K562 (cell line): ENCODE data around the gene CTSK. TPM values are rescaled to one million over a fixed set of nuclear protein-coding genes. Genes with fewer than 3 reads are reported as not detected.
A peak's percentile ranks its signal among the peaks of the same experiment; 100 is the strongest.

ENCODE experiments used
- ATAC-seq: fragments of 200-7000 bp; cut with Tn5 transposase; 3 replicates; pipeline ENCODE4 v1.9.1; 2020; ENCODE audit warnings: moderate library complexity
- BruUV-seq: library from RNA; stranded (reverse); fragments of 400-500 nt; replicated peaks from 2 replicates; lab custom pipeline; 2021; lab: Mats Ljungman, UMichigan
- CTCF ChIA-PET: fragments of 300-600 bp; formaldehyde crosslinking; extraction: SDS; loops from one replicate; lab custom pipeline; 2021; ENCODE audit warnings: low intra/inter-chr PET ratio; lab: Yijun Ruan, JAX
- POLR2A ChIA-PET: fragments of 300-600, 350-650 bp; sonication (Branson Sonifier 250); formaldehyde crosslinking; extraction: SDS; loops from one replicate; lab custom pipeline; 2021; ENCODE audit warnings: antibody characterized with exemption, inconsistent platforms; lab: Yijun Ruan, JAX
- DNase-seq, 4 experiments: peaks; one replicate each; pipeline versions ENCODE4 v3.0.0 to v3.0.0-alpha.2; 2011 to 2018; ENCODE audit warnings: low spot score in 3 of 4, mixed read lengths in 3 of 4; ENCODE audit errors: extremely low read depth in 1 of 4
- FAIRE-seq: peaks from 2 replicates; lab custom pipeline; 2011; peaks lifted over from hg19 to GRCh38; lab: Jason Lieb, UNC
- H2AFZ ChIP-seq: 2 replicates; pipeline ENCODE4 v1.6.0; 2011; ENCODE audit warnings: low read depth, low read length, control low read depth, inconsistent platforms
- H3K27ac ChIP-seq: fragments of 200-600 bp; 3 replicates; pipeline ENCODE4 v1.8.0; 2011; ENCODE audit warnings: low read depth, mild to moderate bottlenecking, control low read depth, inconsistent platforms, low read length, moderate library complexity, mixed read lengths; ENCODE audit errors: extremely low read depth
- H3K27me3 ChIP-seq, 2 experiments: fragments of 300-600 bp in 1 of 2; 2 replicates in 1 of 2; 3 replicates in 1 of 2; pipeline versions ENCODE4 v1.6.0 to v1.8.0; 2011; ENCODE audit warnings: inconsistent platforms in 2 of 2, low read length in 2 of 2, mild to moderate bottlenecking in 1 of 2, mixed read lengths in 1 of 2, moderate library complexity in 1 of 2; ENCODE audit not compliant: control insufficient read depth in 2 of 2, insufficient read depth in 2 of 2
- H3K36me3 ChIP-seq: fragments of 300-600 bp; 3 replicates; pipeline ENCODE4 v1.8.0; 2011; ENCODE audit warnings: mild to moderate bottlenecking, low read length, inconsistent platforms; ENCODE audit not compliant: control insufficient read depth, insufficient read depth
- H3K4me1 ChIP-seq, 2 experiments: fragments of 200-600 bp in 1 of 2; replicated peaks in 1 of 2; 2 replicates in 1 of 2; 3 replicates in 1 of 2; pipeline versions ENCODE4 v1.5.1 to v1.8.0; 2011; ENCODE audit warnings: inconsistent platforms in 2 of 2, low read length in 2 of 2, mild to moderate bottlenecking in 1 of 2, mixed read lengths in 1 of 2, moderate library complexity in 1 of 2; ENCODE audit not compliant: control insufficient read depth in 2 of 2, insufficient read depth in 2 of 2
- H3K4me2 ChIP-seq: 2 replicates; pipeline ENCODE4 v1.6.1; 2011; ENCODE audit warnings: low read length, control low read depth, inconsistent platforms, mixed read lengths; ENCODE audit not compliant: insufficient read depth
- H3K4me3 ChIP-seq: fragments of 200-600 bp; sonication (generic), shearing (Covaris generic); 2 replicates; pipeline ENCODE4 v1.5.1; 2016; ENCODE audit warnings: control low read depth, inconsistent platforms
- H3K79me2 ChIP-seq: fragments of 200-600 bp; 3 replicates; pipeline ENCODE4 v1.8.0; 2011; ENCODE audit warnings: low read length, inconsistent platforms; ENCODE audit not compliant: control insufficient read depth, insufficient read depth
- H3K9ac ChIP-seq, 2 experiments: 2 replicates each; pipeline versions ENCODE4 v1.6.0 to v1.6.1; 2011; ENCODE audit warnings: low read depth in 2 of 2, low read length in 2 of 2, control low read depth in 1 of 2, inconsistent platforms in 1 of 2, mild to moderate bottlenecking in 1 of 2, mixed read lengths in 1 of 2; ENCODE audit not compliant: insufficient read depth in 1 of 2
- H3K9me1 ChIP-seq: one replicate; pipeline ENCODE4 v1.6.0; 2011; ENCODE audit warnings: inconsistent platforms, mild to moderate bottlenecking, low read length, moderate library complexity; ENCODE audit not compliant: control insufficient read depth, insufficient read depth
- H3K9me3 ChIP-seq: replicated peaks from 2 replicates; pipeline ENCODE4 v1.5.1; 2011; ENCODE audit warnings: low read depth, low read length, inconsistent platforms; ENCODE audit not compliant: control insufficient read depth, insufficient read depth
- H4K20me1 ChIP-seq: replicated peaks from 2 replicates; pipeline ENCODE4 v1.6.1; 2011; ENCODE audit warnings: low read length, inconsistent platforms, mixed read lengths; ENCODE audit not compliant: control insufficient read depth, insufficient read depth
- ASH1L ChIP-seq: fragments of 450-650 bp; IDR thresholded peaks from 2 replicates; pipeline ENCODE4 v1.6.1; 2018; ENCODE audit warnings: borderline replicate concordance, mild to moderate bottlenecking, low read depth; ENCODE audit not compliant: partially characterized antibody
- CEBPB ChIP-seq: fragments of 450-650 bp; IDR thresholded peaks from 2 replicates; pipeline ENCODE4 v1.6.1; 2016; ENCODE audit warnings: missing genetic modification characterization, missing compliant biosample characterization
- CEBPG ChIP-seq, 3 experiments: fragments of 200-800 bp in 1 of 3; sonication (Bioruptor generic) in 1 of 3; sonication (generic) in 1 of 3; formaldehyde crosslinking in 1 of 3; IDR thresholded peaks in 2 of 3; conservative IDR thresholded peaks in 1 of 3; 2 replicates each; pipeline versions ENCODE4 v1.6.1 to v1.8.0; 2016 to 2022; ENCODE audit warnings: missing compliant biosample characterization in 2 of 3, missing genetic modification characterization in 2 of 3, mild to moderate bottlenecking in 1 of 3, missing genetic modification reagents in 1 of 3
- ELF1 ChIP-seq: fragments of 200-800 bp; sonication (Bioruptor generic); IDR thresholded peaks from 2 replicates; pipeline ENCODE4 v1.6.1; 2016; ENCODE audit warnings: missing genetic modification characterization, missing compliant biosample characterization
- ETV5 ChIP-seq: sonication (generic); formaldehyde crosslinking; IDR thresholded peaks from 2 replicates; pipeline ENCODE4 v1.4.0; 2020; ENCODE audit warnings: low read depth, mild to moderate bottlenecking, missing genetic modification reagents
- HMGN3 ChIP-seq: IDR thresholded peaks from 2 replicates; pipeline ENCODE4 v1.6.1; 2011; ENCODE audit warnings: borderline replicate concordance, low read depth, mild to moderate bottlenecking, mixed read lengths, low read length; ENCODE audit not compliant: insufficient read length; ENCODE audit errors: extremely low read depth
- MCM3 ChIP-seq: fragments of 450-650 bp; IDR thresholded peaks from 2 replicates; pipeline ENCODE4 v1.6.1; 2016
- PRMT5 ChIP-seq: sonication (generic); formaldehyde crosslinking; IDR thresholded peaks from 2 replicates; pipeline ENCODE4 v1.5.0; 2020; ENCODE audit warnings: missing genetic modification reagents
- SIN3B ChIP-seq: fragments of 450-650 bp; IDR thresholded peaks from 2 replicates; pipeline ENCODE4 v1.6.1; 2017; ENCODE audit warnings: low read depth, mild to moderate bottlenecking, moderate library complexity
- SLC30A9 ChIP-seq: fragments of 250-450 bp; sonication (Bioruptor Pico); IDR thresholded peaks from 2 replicates; pipeline ENCODE4 v1.8.0; 2022; ENCODE audit warnings: mild to moderate bottlenecking, moderate library complexity
- TSC22D4 ChIP-seq: fragments of 450-650 bp; IDR thresholded peaks from 2 replicates; pipeline ENCODE4 v1.6.1; 2016; ENCODE audit warnings: missing genetic modification characterization, missing biosample characterization, control low read depth
- ZEB2 ChIP-seq: fragments of 450-650 bp; IDR thresholded peaks from 2 replicates; pipeline ENCODE4 v1.6.1; 2016
- ZNF695 ChIP-seq: fragments of 450-650 bp; formaldehyde crosslinking; IDR thresholded peaks from 2 replicates; pipeline ENCODE4 v1.4.0; 2020; ENCODE audit warnings: mild to moderate bottlenecking, moderate library complexity
- ZSCAN32 ChIP-seq: fragments of 450-650 bp; formaldehyde crosslinking; IDR thresholded peaks from 2 replicates; pipeline ENCODE4 v1.4.0; 2020; ENCODE audit warnings: mild to moderate bottlenecking, moderate library complexity
- WGBS: fragments of 100-300 bp; shearing (Covaris generic); methylation state at CpG from one replicate; pipeline ENCODE4 v1.1.6; 2016; ENCODE audit warnings: low coverage, mixed read lengths; ENCODE audit not compliant: insufficient coverage; ENCODE audit errors: missing lambda C conversion rate; 5-methylcytosine and 5-hydroxymethylcytosine counted together
- in situ Hi-C: fragments of 300-500 bp; cut with MboI; formaldehyde crosslinking; loops from 4 replicates; pipeline ENCODE4 v1.15.0; 2018; ENCODE audit warnings: inconsistent platforms, mixed read lengths
- intact Hi-C: fragments of 100-400 bp; cut with micrococcal nuclease; formaldehyde crosslinking; loops from 2 replicates; pipeline ENCODE4 v1.14.2; 2022
- polyA plus RNA-seq, 8 experiments: library from polyadenylated mRNA; depleted of rRNA in 4 of 8; stranded (reverse) in 5 of 8; unstranded in 3 of 8; fragments of >200 nt; fragmentation: Nextera tagmentation in 2 of 8; fragmentation: Illumina TruSeq in 1 of 8; extraction: Ambion mirVana in 2 of 8; extraction: Trizol in 1 of 8; gene quantifications; 2 replicates each; pipeline versions ENCODE4 v1.2.1 to v1.2.3, GENCODE V29; 2011 to 2014; ENCODE audit warnings: inconsistent platforms in 1 of 8, missing spikeins in 1 of 8
- total RNA-seq, 7 experiments: library from RNA; depleted of rRNA in 6 of 7; stranded (reverse); fragments of >200 nt in 6 of 7; fragmentation: Illumina TruSeq in 2 of 7; extraction: Trizol in 2 of 7; gene quantifications; 2 replicates each; pipeline versions ENCODE4 v1.2.1 to v1.2.3, GENCODE V29; 2011 to 2021; ENCODE audit warnings: low replicate concordance in 1 of 7
- TF ChIP-seq, protein P1 (sequence below): fragments of 250-450 bp; sonication (Bioruptor Pico); IDR thresholded peaks from 2 replicates; pipeline ENCODE4 v1.8.0; 2022; ENCODE audit warnings: inconsistent platforms, mild to moderate bottlenecking, moderate library complexity, borderline replicate concordance

The CTSK gene
- total and polyA plus RNA-seq, 9 of the 15 experiments (the other 6 are each of a cell fraction or from before 2014, with no cell fraction given) = 0.84 to 2.5 (median 1.3) TPM

DNA sequence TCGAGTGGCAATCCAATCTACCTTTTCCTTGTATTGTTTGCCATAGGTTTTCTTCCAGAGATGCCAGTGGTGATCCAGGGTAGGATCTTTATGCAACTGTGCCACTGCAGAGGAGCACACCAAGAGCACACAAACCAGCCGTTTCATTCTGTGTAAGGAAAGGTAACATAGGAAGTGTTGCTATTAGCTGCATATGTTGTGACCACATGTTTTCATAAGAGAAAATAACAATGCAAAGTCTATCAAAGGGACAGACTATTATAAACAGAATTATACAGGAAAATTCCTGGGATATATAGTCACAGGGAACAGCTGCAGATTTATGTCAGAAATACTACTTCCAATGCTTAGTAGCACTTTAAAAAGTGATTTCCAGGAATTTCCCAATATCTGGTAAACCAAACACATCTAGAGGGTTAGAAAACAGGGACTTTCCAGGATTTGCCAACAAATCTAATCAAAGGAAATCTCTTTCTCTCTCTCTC, 43.4 kb downstream of the CTSK start:
- H3K9ac ChIP-seq = peak overlapping the region in 1 of 2 experiments; percentile 57; a peak in 1 of 4 replicates

More for the DNA sequence above, 43.4 kb downstream of the CTSK start:
- 55% methylated on average over 2 of the region's 2 CpGs for WGBS
- H3K79me2 ChIP-seq = no peaks in the 10 kb centered on the region
- ChIA-PET POLR2A (interaction anchor here (0.6 to 1.8 kb wide), 5 partner anchors 10 to 118 kb away, joined by 3 to 5 read pairs (median 3); partner anchors contain the start of gene GOLPH3L), CTCF (no interaction called here)
- no peaks in the 10 kb centered on the region for H4K20me1 ChIP-seq
- in situ Hi-C loops = no loop called here
- H3K36me3 ChIP-seq = no peaks in the 10 kb centered on the region
- H3K9me1 ChIP-seq = no peaks in the 10 kb centered on the region
- H3K4me2 ChIP-seq = peak overlapping the region; percentile 56
- ATAC-seq (peak; percentile 41; the same call in 2 of the 3 replicates), FAIRE-seq (no peak), DNase-seq (no peak)
- no peaks in the 10 kb centered on the region for H3K9me3 ChIP-seq
- peaks cover 4 to 15% of the 10 kb centered on the region in 2 experiments; a peak in 4 of 5 replicates for H3K4me1 ChIP-seq
- H3K27ac ChIP-seq = peak overlapping the region; percentile 47; the same call in 2 of the 3 replicates
- H3K27me3 ChIP-seq = no peaks in the 10 kb centered on the region
- intact Hi-C loops = no loop called here
- TF ChIP-seq ASH1L = no peak
- no peak for TF ChIP-seq TSC22D4
- no peak for TF ChIP-seq SLC30A9 (CRISPR knock-in tag)
- 0 out of 2 replicates have a peak, but pooled peaks have one; percentile 26 for TF ChIP-seq CEBPB (tag)
- TF ChIP-seq ETV5 (CRISPR knock-in tag) = no peak
- TF ChIP-seq ZEB2 = no peak
- TF ChIP-seq ELF1 (tag) = no peak
- no peak for TF ChIP-seq MCM3
- TF ChIP-seq ZNF695 = no peak
- TF ChIP-seq ZSCAN32 (CRISPR knock-in tag) = no peak
- no peak for TF ChIP-seq SIN3B
- TF ChIP-seq, protein P1, sequence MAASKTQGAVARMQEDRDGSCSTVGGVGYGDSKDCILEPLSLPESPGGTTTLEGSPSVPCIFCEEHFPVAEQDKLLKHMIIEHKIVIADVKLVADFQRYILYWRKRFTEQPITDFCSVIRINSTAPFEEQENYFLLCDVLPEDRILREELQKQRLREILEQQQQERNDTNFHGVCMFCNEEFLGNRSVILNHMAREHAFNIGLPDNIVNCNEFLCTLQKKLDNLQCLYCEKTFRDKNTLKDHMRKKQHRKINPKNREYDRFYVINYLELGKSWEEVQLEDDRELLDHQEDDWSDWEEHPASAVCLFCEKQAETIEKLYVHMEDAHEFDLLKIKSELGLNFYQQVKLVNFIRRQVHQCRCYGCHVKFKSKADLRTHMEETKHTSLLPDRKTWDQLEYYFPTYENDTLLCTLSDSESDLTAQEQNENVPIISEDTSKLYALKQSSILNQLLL = no peak
- no peak for TF ChIP-seq CEBPG (CRISPR knock-in tag; IDR thresholded peaks at IDR 0.05)
- TF ChIP-seq CEBPG (tag; conservative IDR thresholded peaks at IDR 0.05 in 1 of 2, IDR thresholded peaks at IDR 0.05 in 1 of 2) = peak; percentile 22 to 51; a peak in 1 of 4 replicates
- no peak for TF ChIP-seq HMGN3
- TF ChIP-seq PRMT5 (CRISPR knock-in tag) = no peak
- peak overlapping the region; percentile 16; the same call in 1 of the 2 replicates for H3K4me3 ChIP-seq
- no TSS peak for BruUV-seq
- H2AFZ ChIP-seq = peak overlapping the region; percentile 96
